Measurements from ENCODE around the gene XRN1. TPM values are rescaled to one million over a fixed set of nuclear protein-coding genes. Genes with fewer than 3 reads are reported as not detected.

Gene XRN1
- total and polyA plus RNA-seq, 2 of the 8 experiments (the other 6 are each of a cell fraction or from before 2014, with no cell fraction given) = 1.9 to 17.2 TPM

GRCh38 chr3:142268426-142268825, 179.4 kb downstream of the XRN1 start:
- H3K23me2 ChIP-seq (ENCODE audit: low read depth, low read length) = no peaks in the 10 kb centered on the region
- no peak overlapping the region for H3K4me2 ChIP-seq (ENCODE audit: insufficient read depth in 1 of 2, low read depth in 2 of 2, low read length in 2 of 2)
- FAIRE-seq (no peak), DNase-seq (ENCODE audit: low read depth in 1 of 2, low spot score in 2 of 2) (no peak)
- H3K4me3 ChIP-seq (ENCODE audit: extremely low read depth in 1 of 4, insufficient read depth in 2 of 4, low read depth in 3 of 4, low read length in 4 of 4) = no peak overlapping the region
- no peak overlapping the region for H4K91ac ChIP-seq (replicated peaks; ENCODE audit: insufficient read length, low read length)
- H3K23ac ChIP-seq (ENCODE audit: insufficient read length) = no peak overlapping the region
- no peaks in the 10 kb centered on the region for H3K4me1 ChIP-seq (replicated peaks in 1 of 4; ENCODE audit: control insufficient read depth in 3 of 4, insufficient read depth in 4 of 4, low read length in 3 of 4)
- no peaks in the 10 kb centered on the region for H3K9me3 ChIP-seq (ENCODE audit: insufficient read depth in 2 of 2, low read depth in 1 of 2, low read length in 1 of 2)
- ChIA-PET CTCF (ENCODE audit: partially characterized antibody) (interaction anchor here (0.6 to 0.8 kb wide), 2 partner anchors 87 to 381 kb away, joined by 3 to 4 read pairs; no protein-coding TSS in a partner anchor), POLR2A (ENCODE audit: partially characterized antibody) (no interaction called here)
- no peak overlapping the region for H4K8ac ChIP-seq (ENCODE audit: extremely low read depth, insufficient read depth, low read length)
- H2AK5ac ChIP-seq (ENCODE audit: low read depth, low read length) = no peak overlapping the region
- no peak overlapping the region for H3K56ac ChIP-seq (replicated peaks; ENCODE audit: insufficient read length, low read depth, low read length)
- TF ChIP-seq ATF3 (IDR thresholded peaks at IDR 0.05; ENCODE audit: insufficient read depth, low read depth, low read length) = no peak
- no peak for TF ChIP-seq GABPA (IDR thresholded peaks at IDR 0.05; ENCODE audit: borderline replicate concordance, insufficient read depth, low read length)
- no peak for TF ChIP-seq CHD2 (IDR thresholded peaks at IDR 0.05; ENCODE audit: low read length)
- H3K4ac ChIP-seq (replicated peaks; ENCODE audit: insufficient read length, low read depth, low read length) = no peak overlapping the region
- no peak overlapping the region for H2BK15ac ChIP-seq (ENCODE audit: low read length)
- no peak overlapping the region for H3K14ac ChIP-seq (ENCODE audit: insufficient read length)
- no peak overlapping the region for H2AFZ ChIP-seq (ENCODE audit: low read length)
- H3K36me3 ChIP-seq (ENCODE audit: control insufficient read depth in 2 of 4, insufficient read depth in 4 of 4, low read length in 3 of 4) = no peaks in the 10 kb centered on the region
- no peaks in the 10 kb centered on the region for H3K79me1 ChIP-seq (ENCODE audit: low read depth, low read length)
- H2BK5ac ChIP-seq (ENCODE audit: low read depth, low read length) = no peak overlapping the region
- WGBS, 2 experiments (ENCODE audit: extremely low coverage in 1 of 2, insufficient coverage in 1 of 2, insufficient read length in 1 of 2, insufficient replicate concordance in 2 of 2, low coverage in 1 of 2, low lambda C conversion rate in 2 of 2, missing lambda C conversion rate in 1 of 2) = 72% methylated on average over 4 of the region's 4 CpGs; no CpG with 5 or more reads in 1 of the 2 experiments
- no peaks in the 10 kb centered on the region for H4K20me1 ChIP-seq (replicated peaks in 1 of 2; ENCODE audit: control insufficient read depth in 1 of 2, insufficient read depth in 2 of 2, low read length in 2 of 2)
- H3K27ac ChIP-seq (ENCODE audit: low read depth, low read length) = no peak overlapping the region
- H3K79me2 ChIP-seq (ENCODE audit: control insufficient read depth in 1 of 2, insufficient read depth in 2 of 2, low read length in 2 of 2) = no peaks in the 10 kb centered on the region
- H3K18ac ChIP-seq (ENCODE audit: extremely low read depth, low read length) = no peak overlapping the region
- H4K5ac ChIP-seq (ENCODE audit: insufficient read length, low read depth, low read length) = no peak overlapping the region
- no peak overlapping the region for H2BK12ac ChIP-seq (ENCODE audit: low read depth, low read length)
- H2BK20ac ChIP-seq (ENCODE audit: low read length) = no peak overlapping the region
- no peaks in the 10 kb centered on the region for H3K27me3 ChIP-seq (replicated peaks in 1 of 4; ENCODE audit: control insufficient read depth in 3 of 4, extremely low read depth in 1 of 4, insufficient read depth in 3 of 4, low read length in 3 of 4)
- no peak overlapping the region for H3K9ac ChIP-seq (replicated peaks in 1 of 4; ENCODE audit: extremely low read depth in 1 of 4, low read depth in 3 of 4, low read length in 3 of 4)
- no peak overlapping the region for H2BK120ac ChIP-seq (replicated peaks; ENCODE audit: low read depth, low read length)
